Hepatocyte (in vitro differentiated cells): ENCODE measurements around the gene CYP3A7. TPM values are rescaled to one million over a fixed set of nuclear protein-coding genes. Genes with fewer than 3 reads are reported as not detected.
"Not testable (repeated sequence)": the region's sequence is repeated elsewhere in the genome, so short reads cannot be mapped to it uniquely, and the experiment has no call there.

Experiments used
- DNase-seq: peaks from one replicate; pipeline ENCODE4 v3.0.0-alpha.2; 2016; ENCODE audit warnings: low spot score
- H2AFZ ChIP-seq: fragments of 200-600 bp; sonication (generic); 2 replicates; pipeline ENCODE4 v1.6.0; 2016; ENCODE audit warnings: antibody characterized with exemption, mild to moderate bottlenecking
- H3K27ac ChIP-seq: fragments of 200-600 bp; sonication (generic); 2 replicates; pipeline ENCODE4 v1.5.1; 2016; ENCODE audit warnings: mild to moderate bottlenecking
- H3K27me3 ChIP-seq: fragments of 200-600 bp; sonication (generic); 2 replicates; pipeline ENCODE4 v1.6.1; 2016
- H3K36me3 ChIP-seq: fragments of 200-600 bp; sonication (generic); replicated peaks from 2 replicates; pipeline ENCODE4 v1.5.1; 2016; ENCODE audit warnings: low read depth; ENCODE audit not compliant: insufficient read depth
- H3K4me1 ChIP-seq: fragments of 200-600 bp; sonication (generic); 2 replicates; pipeline ENCODE4 v1.5.1; 2016; ENCODE audit warnings: mild to moderate bottlenecking, moderate library complexity; ENCODE audit not compliant: insufficient read depth
- H3K4me2 ChIP-seq: fragments of 200-600 bp; sonication (generic); 2 replicates; pipeline ENCODE4 v1.6.0; 2016
- H3K4me3 ChIP-seq: fragments of 200-600 bp; sonication (generic); 2 replicates; pipeline ENCODE4 v1.5.1; 2016; ENCODE audit warnings: mild to moderate bottlenecking
- H3K79me2 ChIP-seq: fragments of 200-600 bp; sonication (generic); 2 replicates; pipeline ENCODE4 v1.6.0; 2017; ENCODE audit warnings: mild to moderate bottlenecking
- H3K9me2 ChIP-seq: fragments of 200-600 bp; sonication (generic); replicated peaks from 2 replicates; pipeline ENCODE4 v1.6.0; 2017; ENCODE audit warnings: mild to moderate bottlenecking; ENCODE audit not compliant: insufficient read depth
- H3K9me3 ChIP-seq: fragments of 200-600 bp; sonication (generic); 2 replicates; pipeline ENCODE4 v1.5.1; 2016; ENCODE audit warnings: low read depth, mild to moderate bottlenecking
- H4K20me1 ChIP-seq: fragments of 200-600 bp; sonication (generic); 2 replicates; pipeline ENCODE4 v1.6.0; 2016; ENCODE audit warnings: mild to moderate bottlenecking; ENCODE audit not compliant: insufficient read depth, poor library complexity, severe bottlenecking
- CTCF ChIP-seq: fragments of 200-600 bp; sonication (generic); IDR thresholded peaks from 2 replicates; pipeline ENCODE4 v1.5.1; 2016; ENCODE audit warnings: antibody characterized with exemption, mild to moderate bottlenecking; ENCODE audit not compliant: poor library complexity
- EZH2 ChIP-seq: fragments of 200-600 bp; sonication (generic); IDR thresholded peaks from 2 replicates; pipeline ENCODE4 v1.6.1; 2016; ENCODE audit warnings: antibody characterized with exemption, mild to moderate bottlenecking, borderline replicate concordance
- EZH2phosphoT487 ChIP-seq: fragments of 200-600 bp; sonication (generic); IDR thresholded peaks from one replicate; pipeline ENCODE4 v1.6.1; 2018; ENCODE audit warnings: antibody characterized with exemption, mild to moderate bottlenecking, low read depth, moderate library complexity; ENCODE audit not compliant: unreplicated experiment, severe bottlenecking
- WGBS: methylation state at CpG from one replicate; pipeline ENCODE4 v1.1.6; 2016; ENCODE audit warnings: low lambda C conversion rate; ENCODE audit errors: missing lambda C conversion rate; 5-methylcytosine and 5-hydroxymethylcytosine counted together
- polyA plus RNA-seq: library from polyadenylated mRNA; unstranded; fragments of >200 nt; fragmentation: Nextera tagmentation; extraction: Ambion mirVana; gene quantifications from 2 replicates; pipeline ENCODE4 v1.2.1, GENCODE V29; 2016
- total RNA-seq: library from RNA; depleted of rRNA; stranded (reverse); fragments of >200 nt; gene quantifications from 2 replicates; pipeline ENCODE4 v1.2.3, GENCODE V29; 2014

The CYP3A7 gene
- total and polyA plus RNA-seq, 2 experiments from 2014 or later = 444 to 770 TPM

GRCh38 chr7:99755085-99755484 lies 20.1 kb upstream of the CYP3A7 start:
- Histone ChIP-seq H4K20me1 (no peaks in the 10 kb centered on the region), H3K9me2 (no peaks in the 10 kb centered on the region), H3K27me3 (no peaks in the 10 kb centered on the region), H3K36me3 (no peaks in the 10 kb centered on the region), H3K4me1 (peaks cover 17% of the 10 kb centered on the region), H3K79me2 (no peaks in the 10 kb centered on the region), H3K4me2 (no peak overlapping the region), H3K27ac (no peak overlapping the region), H3K4me3 (no peak overlapping the region), H3K9me3 (no peaks in the 10 kb centered on the region), H2AFZ (no peak overlapping the region)
- TF ChIP-seq EZH2 (no peak), CTCF (no peak), EZH2phosphoT487 (no peak)
- WGBS = 95% methylated on average over 1 of the region's 1 CpG
- DNase-seq = no peak

- no peaks in the 10 kb centered on the region for H3K9me2 ChIP-seq
- no peak overlapping the region for H3K4me3 ChIP-seq
- no peaks in the 10 kb centered on the region for H3K36me3 ChIP-seq
- H3K9me3 ChIP-seq = no peaks in the 10 kb centered on the region
- no peaks in the 10 kb centered on the region for H3K27me3 ChIP-seq
- peak; percentile 63 for DNase-seq
- H3K4me1 ChIP-seq = peaks cover 17% of the 10 kb centered on the region
- TF ChIP-seq EZH2phosphoT487 = no peak
- TF ChIP-seq CTCF = no peak
- no peak for TF ChIP-seq EZH2
- peak overlapping the region; percentile 47 for H3K4me2 ChIP-seq
- H3K79me2 ChIP-seq = no peaks in the 10 kb centered on the region
- H4K20me1 ChIP-seq = no peaks in the 10 kb centered on the region
- peak overlapping the region; percentile 78 for H3K27ac ChIP-seq
- no peak overlapping the region for H2AFZ ChIP-seq
- 46% methylated on average over 3 of the region's 3 CpGs for WGBS
Measured at GRCh38 chr7:99752356-99752755, 17.4 kb upstream of the CYP3A7 start.

- H2AFZ ChIP-seq, H3K36me3 ChIP-seq, H3K9me3 ChIP-seq, H4K20me1 ChIP-seq, H3K9me2 ChIP-seq, H3K4me3 ChIP-seq, H3K79me2 ChIP-seq, H3K27me3 ChIP-seq: not testable (repeated sequence)
- Histone ChIP-seq H3K27ac (peak overlapping the region; percentile 79), H3K4me1 (peaks cover 17% of the 10 kb centered on the region), H3K4me2 (peak overlapping the region; percentile 48)
- peak; percentile 45 for DNase-seq
- 14% methylated on average over 5 of the region's 5 CpGs for WGBS
Measured at GRCh38 chr7:99751322-99752052, 16.5 kb upstream of the CYP3A7 start.

GRCh38 chr7:99748846-99749579 lies 14.0 kb upstream of the CYP3A7 start:
- H4K20me1 ChIP-seq = no peaks in the 10 kb centered on the region
- H2AFZ ChIP-seq = no peak overlapping the region
- no peak for DNase-seq
- peaks cover 17% of the 10 kb centered on the region for H3K4me1 ChIP-seq
- H3K36me3 ChIP-seq = no peaks in the 10 kb centered on the region
- no peaks in the 10 kb centered on the region for H3K79me2 ChIP-seq
- no peaks in the 10 kb centered on the region for H3K9me3 ChIP-seq
- no peak overlapping the region for H3K27ac ChIP-seq
- no peak overlapping the region for H3K4me2 ChIP-seq
- TF ChIP-seq CTCF = no peak
- 84% methylated on average over 6 of the region's 6 CpGs for WGBS
- no peaks in the 10 kb centered on the region for H3K27me3 ChIP-seq
- no peaks in the 10 kb centered on the region for H3K9me2 ChIP-seq
- no peak overlapping the region for H3K4me3 ChIP-seq

GRCh38 chr7:99746915-99747314 lies 11.9 kb upstream of the CYP3A7 start:
- not testable (repeated sequence) for H3K4me2 ChIP-seq, H2AFZ ChIP-seq, H3K9me2 ChIP-seq, H4K20me1 ChIP-seq, H3K4me3 ChIP-seq, H3K27me3 ChIP-seq, H3K36me3 ChIP-seq, DNase-seq, H3K27ac ChIP-seq, H3K9me3 ChIP-seq, H3K79me2 ChIP-seq
- H3K4me1 ChIP-seq = peaks cover 14% of the 10 kb centered on the region
- WGBS = 100% methylated on average over 3 of the region's 3 CpGs

GRCh38 chr7:99745395-99745794 lies 10.4 kb upstream of the CYP3A7 start:
- H3K4me3 ChIP-seq, H3K4me1 ChIP-seq, H4K20me1 ChIP-seq, DNase-seq, H3K9me3 ChIP-seq, H2AFZ ChIP-seq, H3K27ac ChIP-seq, H3K4me2 ChIP-seq, H3K79me2 ChIP-seq, H3K36me3 ChIP-seq, H3K9me2 ChIP-seq, H3K27me3 ChIP-seq: not testable (repeated sequence)
- WGBS = 95% methylated on average over 3 of the region's 3 CpGs
